ENCODE measurements around the gene IFT122.
"Not testable (repeated sequence)": the region's sequence is repeated elsewhere in the genome, so short reads cannot be mapped to it uniquely, and the experiment has no call there.

IFT122 gene

DNA sequence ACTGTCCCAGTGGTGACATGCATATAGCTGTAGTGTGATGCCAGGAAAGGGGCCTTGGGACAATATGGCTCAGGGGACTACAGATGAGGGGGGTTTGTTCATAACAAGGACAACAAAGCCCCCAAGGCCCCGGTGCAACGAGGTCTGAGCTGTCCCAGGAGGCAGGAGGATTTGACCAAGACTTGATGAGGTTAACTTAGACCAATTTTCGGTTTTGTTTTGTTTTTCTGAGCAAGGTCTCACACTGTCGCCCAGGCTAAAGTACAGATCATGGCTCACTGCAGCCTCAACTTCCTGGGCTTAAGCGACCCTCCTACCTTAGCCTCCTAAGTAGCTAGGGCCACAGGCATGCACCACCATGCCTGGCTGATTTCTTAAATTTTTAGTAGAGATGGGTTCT lies 35.4 kb upstream of the IFT122 start:
- no peaks in the 10 kb centered on the region for H3K27me3 ChIP-seq (replicated peaks)
- no peak overlapping the region for H3K4me3 ChIP-seq (ENCODE audit: low read depth, low read length)
- no peak for DNase-seq
- in situ Hi-C loops (cut with HindIII; ENCODE audit: low pct_ligation_motif_present, low sequenced_read_pairs), result no loop called here
- no peak overlapping the region for H3K27ac ChIP-seq
- no peak for TF ChIP-seq CTCF (IDR thresholded peaks at IDR 0.05; ENCODE audit: low read depth, low read length, missing control alignments)
- H3K36me3 ChIP-seq (replicated peaks), result no peaks in the 10 kb centered on the region

GRCh38 chr3:129409541-129409940 lies 30.5 kb upstream of the IFT122 start:
- in situ Hi-C loops (cut with HindIII; ENCODE audit: low pct_ligation_motif_present, low sequenced_read_pairs), result no loop called here
- Histone ChIP-seq H3K36me3 (replicated peaks) (no peaks in the 10 kb centered on the region), H3K27me3 (replicated peaks) (no peaks in the 10 kb centered on the region), H3K27ac (no peak overlapping the region), H3K4me3 (ENCODE audit: low read depth, low read length) (no peak overlapping the region)
- no peak for TF ChIP-seq CTCF (IDR thresholded peaks at IDR 0.05; ENCODE audit: low read depth, low read length, missing control alignments)
- DNase-seq, result no peak

- H3K27me3 ChIP-seq (replicated peaks), result no peaks in the 10 kb centered on the region
- in situ Hi-C loops (cut with HindIII; ENCODE audit: low pct_ligation_motif_present, low sequenced_read_pairs), result no loop called here
- H3K36me3 ChIP-seq (replicated peaks), result no peaks in the 10 kb centered on the region
- no peak for TF ChIP-seq CTCF (IDR thresholded peaks at IDR 0.05; ENCODE audit: low read depth, low read length, missing control alignments)
- no peak overlapping the region for H3K27ac ChIP-seq
- DNase-seq, result no peak
- no peak overlapping the region for H3K4me3 ChIP-seq (ENCODE audit: low read depth, low read length)
These were observed 29.1 kb upstream of the IFT122 start for GRCh38 chr3:129410971-129411370.

DNA sequence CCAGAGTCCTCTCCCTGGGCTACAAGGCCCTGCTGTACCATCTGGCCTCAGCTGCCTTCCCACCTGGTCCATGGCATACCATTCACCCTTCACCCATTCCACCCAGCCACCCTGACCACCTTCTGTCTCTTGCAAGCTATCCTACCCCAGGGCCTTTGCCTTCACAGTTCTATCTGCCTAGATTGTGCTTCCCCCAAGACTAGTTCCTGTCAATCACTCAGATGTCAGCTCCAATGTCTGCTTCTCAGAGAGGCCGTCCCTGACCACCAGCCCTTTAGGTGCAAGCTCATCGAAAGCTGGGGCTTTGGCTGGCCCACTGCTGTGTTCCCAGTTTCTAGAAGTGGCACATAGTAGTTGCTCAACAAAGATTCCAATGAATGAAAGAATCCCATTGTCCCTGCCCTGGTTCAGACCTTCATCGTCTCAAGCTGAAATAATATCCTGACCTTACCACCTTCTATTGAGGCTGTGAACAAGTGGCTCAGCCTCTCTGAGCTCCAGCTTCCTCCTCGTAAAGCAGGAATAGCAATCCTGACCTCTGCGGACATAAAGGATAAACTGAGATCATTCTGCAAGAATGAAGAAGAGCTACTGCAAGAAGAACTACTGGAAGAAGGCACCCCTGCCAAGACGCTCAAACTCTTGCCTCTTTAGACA lies 27.4 kb upstream of the IFT122 start:
- H3K27ac ChIP-seq, result peak overlapping the region; percentile 89
- no peaks in the 10 kb centered on the region for H3K27me3 ChIP-seq (replicated peaks)
- H3K36me3 ChIP-seq (replicated peaks), result no peaks in the 10 kb centered on the region
- peak; percentile 57 for DNase-seq
- no peak overlapping the region for H3K4me3 ChIP-seq (ENCODE audit: low read depth, low read length)
- in situ Hi-C loops (cut with HindIII; ENCODE audit: low pct_ligation_motif_present, low sequenced_read_pairs), result no loop called here
- TF ChIP-seq CTCF (IDR thresholded peaks at IDR 0.05; ENCODE audit: low read depth, low read length, missing control alignments), result no peak

- H3K4me3 ChIP-seq (ENCODE audit: low read depth, low read length); in situ Hi-C loops (cut with HindIII; ENCODE audit: low pct_ligation_motif_present, low sequenced_read_pairs); H3K36me3 ChIP-seq (replicated peaks); H3K27me3 ChIP-seq (replicated peaks): not testable (repeated sequence)
- DNase-seq, result peak; percentile 60
- peak overlapping the region; percentile 89 for H3K27ac ChIP-seq
These were observed 26.8 kb upstream of the IFT122 start for GRCh38 chr3:129413238-129413637.

DNA sequence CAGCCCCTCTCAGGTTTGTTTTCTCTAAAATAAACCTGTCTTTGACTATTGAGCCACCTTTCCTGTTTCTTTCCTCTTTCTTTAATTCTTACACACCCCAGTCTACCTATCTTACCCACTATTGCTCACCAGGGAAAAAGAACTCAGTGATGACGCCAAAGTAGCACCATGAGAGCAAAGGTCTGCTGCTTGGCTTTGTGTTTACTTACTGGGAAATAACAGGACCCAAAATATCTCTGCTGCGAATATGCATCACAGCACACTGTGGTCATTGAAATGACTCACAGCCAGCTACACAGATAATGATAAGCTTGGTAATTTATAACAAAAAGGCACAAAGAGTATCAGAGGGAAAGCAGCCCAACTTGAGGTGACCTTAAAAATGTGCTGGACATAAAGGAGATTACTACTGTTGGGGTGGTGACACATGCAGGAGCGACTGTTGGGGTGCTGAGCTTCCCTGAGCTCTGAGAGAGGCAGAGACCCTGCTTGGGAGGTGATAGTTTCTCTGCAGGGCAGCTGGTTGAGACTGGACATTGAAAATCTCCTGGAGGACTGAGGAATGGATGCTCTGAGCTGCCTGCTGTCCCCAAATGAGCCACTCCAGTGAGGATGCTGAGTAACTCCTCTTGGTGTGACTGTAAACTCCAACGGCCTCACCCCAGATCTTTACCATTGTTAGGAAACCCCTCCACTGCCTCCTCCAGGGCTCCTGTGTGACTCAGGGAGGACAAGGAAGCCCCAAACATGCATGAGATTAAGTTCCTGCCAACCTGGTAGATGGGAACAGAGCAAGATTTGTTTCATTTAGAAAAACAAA lies 26.1 kb upstream of the IFT122 start:
- Histone ChIP-seq H3K4me3 (ENCODE audit: low read depth, low read length) (no peak overlapping the region), H3K27ac (peak overlapping the region; percentile 89)

More for the DNA sequence above, 26.1 kb upstream of the IFT122 start:
- no peaks in the 10 kb centered on the region for H3K27me3 ChIP-seq (replicated peaks)
- no peaks in the 10 kb centered on the region for H3K36me3 ChIP-seq (replicated peaks)
- peak; percentile 9 for TF ChIP-seq CTCF (IDR thresholded peaks at IDR 0.05; ENCODE audit: low read depth, low read length, missing control alignments)
- in situ Hi-C loops (cut with HindIII; ENCODE audit: low pct_ligation_motif_present, low sequenced_read_pairs), result no loop called here
- DNase-seq, result peak; percentile 98

Data from brain microvascular endothelial cell (primary cell).